GM12878 (cell line): ENCODE results near the gene TOMT. TPM values are rescaled to one million over a fixed set of nuclear protein-coding genes. Genes with fewer than 3 reads are reported as not detected.

Source experiments
- ATAC-seq: fragments of 200-7000 bp; cut with Tn5 transposase; 3 replicates; pipeline ENCODE4 v1.9.1; 2020; ENCODE audit warnings: mild to moderate bottlenecking, moderate library complexity
- BruUV-seq: library from RNA; stranded (reverse); fragments of 400-500 nt; replicated peaks from 2 replicates; lab custom pipeline; 2021; lab: Mats Ljungman, UMichigan
- CTCF ChIA-PET: fragments of 300-600 bp; sonication (Branson Sonifier 250); formaldehyde crosslinking; extraction: SDS; loops from one replicate; lab custom pipeline; 2021; ENCODE audit warnings: inconsistent platforms; lab: Yijun Ruan, JAX
- POLR2A ChIA-PET: fragments of 350-600 bp; formaldehyde crosslinking; extraction: SDS; loops from one replicate; lab custom pipeline; 2021; ENCODE audit warnings: inconsistent platforms; lab: Charles Lee
- RAD21 ChIA-PET: fragments of 300-600 bp; sonication (Branson Sonifier 250); formaldehyde crosslinking; loops from one replicate; lab custom pipeline; 2023; ENCODE audit warnings: antibody characterized with exemption; ENCODE audit not compliant: unreplicated experiment; lab: Charles Lee
- SMC1A ChIA-PET: fragments of 300-600 bp; sonication (Branson Sonifier 250); formaldehyde crosslinking; loops from one replicate; lab custom pipeline; 2023; ENCODE audit not compliant: unreplicated experiment, uncharacterized antibody; lab: Charles Lee
- DNase-seq: peaks from one replicate; pipeline ENCODE4 v3.0.0-alpha.2; 2011; ENCODE audit warnings: low read depth, low spot score
- FAIRE-seq: peaks from 3 replicates; lab custom pipeline; 2011; peaks lifted over from hg19 to GRCh38; lab: Jason Lieb, UNC
- H2AFZ ChIP-seq: 2 replicates; pipeline ENCODE4 v1.6.0; 2011; ENCODE audit warnings: low read depth, low read length, control low read depth; ENCODE audit not compliant: control insufficient read depth
- H3K27ac ChIP-seq: 2 replicates; pipeline ENCODE4 v1.5.1; 2011; ENCODE audit warnings: control low read depth; ENCODE audit not compliant: control insufficient read depth, insufficient read depth
- H3K27me3 ChIP-seq, 2 experiments: replicated peaks in 1 of 2; 2 replicates each; pipeline versions ENCODE4 v1.6.0 to v1.6.1; 2011; ENCODE audit warnings: low read length in 1 of 2; ENCODE audit not compliant: control insufficient read depth in 2 of 2, insufficient read depth in 2 of 2
- H3K36me3 ChIP-seq, 2 experiments: 2 replicates each; pipeline ENCODE4 v1.5.1; 2011; ENCODE audit warnings: low read length in 1 of 2; ENCODE audit not compliant: control insufficient read depth in 2 of 2, insufficient read depth in 2 of 2
- H3K4me1 ChIP-seq: 2 replicates; pipeline ENCODE4 v1.6.1; 2011; ENCODE audit warnings: mild to moderate bottlenecking, low read length, moderate library complexity, mixed read lengths; ENCODE audit not compliant: control insufficient read depth, insufficient read depth
- H3K4me2 ChIP-seq: 2 replicates; pipeline ENCODE4 v1.6.0; 2011; ENCODE audit warnings: control low read depth; ENCODE audit not compliant: control insufficient read depth, insufficient read depth
- H3K4me3 ChIP-seq: fragments of 200-600 bp; sonication (generic); 2 replicates; pipeline ENCODE4 v1.5.1; 2016
- H3K79me2 ChIP-seq: 2 replicates; pipeline ENCODE4 v1.6.0; 2011; ENCODE audit warnings: low read length; ENCODE audit not compliant: control insufficient read depth, insufficient read depth
- H3K9ac ChIP-seq: 2 replicates; pipeline ENCODE4 v1.8.0; 2011; ENCODE audit warnings: low read length, control low read depth, mixed read lengths; ENCODE audit not compliant: control insufficient read depth, insufficient read depth
- H3K9me3 ChIP-seq: replicated peaks from 3 replicates; pipeline ENCODE4 v1.5.1; 2011; ENCODE audit warnings: mild to moderate bottlenecking, low read length; ENCODE audit not compliant: control insufficient read depth, insufficient read depth
- H4K20me1 ChIP-seq: 2 replicates; pipeline ENCODE4 v1.6.0; 2011; ENCODE audit not compliant: control insufficient read depth, insufficient read depth
- BCL3 ChIP-seq: IDR thresholded peaks from 2 replicates; pipeline ENCODE4 v1.6.1; 2011; ENCODE audit warnings: borderline replicate concordance, low read depth, mild to moderate bottlenecking, moderate library complexity, low read length; ENCODE audit not compliant: insufficient read depth, poor library complexity, severe bottlenecking
- CEBPB ChIP-seq, 2 experiments: fragments of 150-350 bp in 1 of 2; IDR thresholded peaks; 2 replicates each; pipeline ENCODE4 v1.6.1; 2012 to 2014; ENCODE audit warnings: low read depth in 2 of 2, low read length in 2 of 2, borderline replicate concordance in 1 of 2, inconsistent platforms in 1 of 2
- CHD1 ChIP-seq: IDR thresholded peaks from 2 replicates; pipeline ENCODE4 v1.6.1; 2012; ENCODE audit warnings: low read depth, low read length, improper control_type of control experiment
- CREB1 ChIP-seq: IDR thresholded peaks from 2 replicates; pipeline ENCODE4 v1.6.1; 2012; ENCODE audit warnings: low read depth, mild to moderate bottlenecking, inconsistent platforms
- HCFC1 ChIP-seq: fragments of 150-350 bp; IDR thresholded peaks from 2 replicates; pipeline ENCODE4 v1.6.1; 2014; ENCODE audit warnings: low read length
- IKZF1 ChIP-seq: fragments of 450-650 bp; conservative IDR thresholded peaks from 2 replicates; pipeline ENCODE4 v1.6.1; 2017; ENCODE audit warnings: antibody characterized with exemption, mild to moderate bottlenecking
- IRF4 ChIP-seq: IDR thresholded peaks from 2 replicates; pipeline ENCODE4 v1.6.1; 2011; ENCODE audit warnings: low read depth, low read length
- KDM1A ChIP-seq: fragments of 200-600 bp; sonication (generic); IDR thresholded peaks from 2 replicates; pipeline ENCODE4 v1.6.1; 2016; ENCODE audit warnings: borderline replicate concordance
- MAX ChIP-seq: IDR thresholded peaks from 2 replicates; pipeline ENCODE4 v1.6.1; 2012; ENCODE audit warnings: low read depth, low read length, improper control_type of control experiment
- MEF2B ChIP-seq: fragments of 450-650 bp; IDR thresholded peaks from 2 replicates; pipeline ENCODE4 v1.6.1; 2018; ENCODE audit warnings: mild to moderate bottlenecking, moderate library complexity; ENCODE audit not compliant: partially characterized antibody, poor library complexity, severe bottlenecking
- MYB ChIP-seq: fragments of 150-350 bp; IDR thresholded peaks from 2 replicates; pipeline ENCODE4 v1.6.1; 2014; ENCODE audit warnings: mild to moderate bottlenecking, low read depth, low read length, borderline replicate concordance
- NRF1 ChIP-seq: conservative IDR thresholded peaks from 2 replicates; pipeline ENCODE4 v1.6.1; 2011; ENCODE audit warnings: mild to moderate bottlenecking, low read depth, low read length, improper control_type of control experiment
- RB1 ChIP-seq: fragments of 450-650 bp; formaldehyde crosslinking; IDR thresholded peaks from 2 replicates; pipeline ENCODE4 v1.6.1; 2017; ENCODE audit warnings: mild to moderate bottlenecking, borderline replicate concordance
- RCOR1 ChIP-seq: conservative IDR thresholded peaks from 2 replicates; pipeline ENCODE4 v1.6.1; 2012; ENCODE audit warnings: low read depth, low read length, improper control_type of control experiment
- SMAD1 ChIP-seq: fragments of 450-650 bp; IDR thresholded peaks from 2 replicates; pipeline ENCODE4 v1.6.1; 2018; ENCODE audit warnings: mild to moderate bottlenecking, low read depth; ENCODE audit not compliant: partially characterized antibody
- SPI1 ChIP-seq: IDR thresholded peaks from 2 replicates; pipeline ENCODE4 v1.6.1; 2011; ENCODE audit warnings: low read depth, mild to moderate bottlenecking, low read length, moderate library complexity, borderline replicate concordance; ENCODE audit not compliant: insufficient read depth
- STAT3 ChIP-seq: IDR thresholded peaks from 2 replicates; pipeline ENCODE4 v1.6.1; 2011; ENCODE audit warnings: low read depth, low read length, improper control_type of control experiment
- TARDBP ChIP-seq: IDR thresholded peaks from 2 replicates; pipeline ENCODE4 v1.6.1; 2016; ENCODE audit warnings: borderline replicate concordance
- ZBTB4 ChIP-seq: fragments of 450-650 bp; formaldehyde crosslinking; IDR thresholded peaks from 2 replicates; pipeline ENCODE4 v1.4.0; 2022; ENCODE audit warnings: mild to moderate bottlenecking, moderate library complexity
- WGBS: methylation state at CpG from one replicate; pipeline ENCODE4 v1.1.6; 2016; ENCODE audit warnings: low lambda C conversion rate; ENCODE audit not compliant: insufficient replicate concordance, insufficient coverage; ENCODE audit errors: missing lambda C conversion rate; 5-methylcytosine and 5-hydroxymethylcytosine counted together
- in situ Hi-C: fragments of 300-500 bp; cut with MboI; formaldehyde crosslinking; loops from 9 replicates; pipeline ENCODE4 v1.14.3; 2018; ENCODE audit warnings: mixed read lengths
- intact Hi-C: fragments of 100-400 bp; cut with micrococcal nuclease; formaldehyde crosslinking; loops from one replicate; pipeline ENCODE4 v1.14.2; 2022; ENCODE audit not compliant: unreplicated experiment
- polyA plus RNA-seq, 11 experiments: library from polyadenylated mRNA; depleted of rRNA in 4 of 11; unstranded in 6 of 11; stranded (reverse) in 5 of 11; fragments of >200 nt; fragmentation: Nextera tagmentation in 4 of 11; fragmentation: Illumina TruSeq in 1 of 11; extraction: Ambion mirVana in 4 of 11; extraction: Trizol in 1 of 11; gene quantifications; 1 replicate in 1 of 11; 2 replicates in 10 of 11; pipeline versions ENCODE4 v1.2.1 to v1.2.3, GENCODE V29; 2011 to 2016; ENCODE audit warnings: inconsistent platforms in 2 of 11, missing spikeins in 2 of 11, low read depth in 1 of 11
- total RNA-seq, 4 experiments: library from RNA; depleted of rRNA in 3 of 4; stranded (reverse); fragments of >200 nt in 3 of 4; fragmentation: Illumina TruSeq in 1 of 4; extraction: Trizol in 1 of 4; gene quantifications; 2 replicates each; pipeline versions ENCODE4 v1.2.1 to v1.2.3, GENCODE V29; 2013 to 2021

Gene TOMT
- total and polyA plus RNA-seq, 10 of the 15 experiments (the other 5 are each of a cell fraction or from before 2014, with no cell fraction given), result not detected

- DNase-seq, result no peak
- Histone ChIP-seq H3K4me1 (no peaks in the 10 kb centered on the region), H3K79me2 (no peaks in the 10 kb centered on the region), H3K36me3 (no peaks in the 10 kb centered on the region), H3K9me3 (no peaks in the 10 kb centered on the region; the same call in 1 of the 3 replicates), H3K4me3 (no peak overlapping the region), H2AFZ (no peak overlapping the region)
- RAD21 ChIA-PET, result no interaction called here
- POLR2A ChIA-PET, result no interaction called here
- SMC1A ChIA-PET, result no interaction called here
- no peak for FAIRE-seq
- no peak for ATAC-seq
- WGBS, result 44% methylated on average over 3 of the region's 3 CpGs
- TF ChIP-seq CHD1 (no peak), ZBTB4 (no peak), MYB (no peak), SMAD1 (no peak), MAX (no peak), KDM1A (no peak), IKZF1 (no peak), RB1 (no peak), MEF2B (no peak), HCFC1 (no peak), SPI1 (no peak), IRF4 (no peak), NRF1 (no peak), CREB1 (no peak), STAT3 (no peak), BCL3 (no peak), CEBPB (IDR thresholded peaks at IDR 0.05; ENCODE audit: borderline replicate concordance in 1 of 2, low read depth in 2 of 2, low read length in 2 of 2) (no peak), TARDBP (no peak), RCOR1 (no peak)
- TF ChIP-seq, all 136 proteins: peak for 0
- intact Hi-C loops, result no loop called here
- CTCF ChIA-PET, result interaction anchor here (0.7 to 2.1 kb wide), 4 partner anchors 24 to 98 kb away, joined by 3 to 5 read pairs (median 4); no protein-coding TSS in a partner anchor
- H4K20me1 ChIP-seq, result no peaks in the 10 kb centered on the region
- no peak overlapping the region for H3K9ac ChIP-seq
- no peak overlapping the region for H3K4me2 ChIP-seq
- H3K27ac ChIP-seq, result no peak overlapping the region
- in situ Hi-C loops, result no loop called here
- H3K27me3 ChIP-seq, result no peaks in the 10 kb centered on the region
- BruUV-seq, result no TSS peak
Measured at GRCh38 chr11:72123117-72123653, 17.5 kb downstream of the TOMT start.
